GM23248 (cell line): ENCODE results near the gene BCL6B. TPM values are rescaled to one million over a fixed set of nuclear protein-coding genes. Genes with fewer than 3 reads are reported as not detected.
A peak's percentile ranks its signal among the peaks of the same experiment; 100 is the strongest.

Experiments
- DNase-seq: peaks from one replicate; pipeline ENCODE4 v3.0.0-alpha.2; 2015
- H2AFZ ChIP-seq: fragments of 200-600 bp; sonication (generic); 2 replicates; pipeline ENCODE4 v1.6.1; 2016; ENCODE audit warnings: antibody characterized with exemption
- H3F3A ChIP-seq: fragments of 200-600 bp; sonication (generic); 2 replicates; pipeline ENCODE4 v1.6.1; 2016; ENCODE audit warnings: mild to moderate bottlenecking, antibody characterized with exemption, mixed run types; ENCODE audit not compliant: insufficient read depth
- H3K27ac ChIP-seq: fragments of 200-600 bp; sonication (generic); 2 replicates; pipeline ENCODE4 v1.5.1; 2016; ENCODE audit warnings: mild to moderate bottlenecking
- H3K27me3 ChIP-seq: fragments of 200-600 bp; sonication (generic); replicated peaks from 2 replicates; pipeline ENCODE4 v1.6.1; 2016; ENCODE audit warnings: mild to moderate bottlenecking; ENCODE audit not compliant: insufficient read depth
- H3K36me3 ChIP-seq: fragments of 200-600 bp; sonication (generic); 2 replicates; pipeline ENCODE4 v1.6.1; 2016; ENCODE audit warnings: low read depth, mild to moderate bottlenecking
- H3K4me1 ChIP-seq: fragments of 200-600 bp; sonication (generic); 2 replicates; pipeline ENCODE4 v1.6.1; 2016; ENCODE audit warnings: mild to moderate bottlenecking; ENCODE audit not compliant: insufficient read depth
- H3K4me2 ChIP-seq: fragments of 200-600 bp; sonication (generic); one replicate; pipeline ENCODE4 v1.6.1; 2016; ENCODE audit warnings: mild to moderate bottlenecking; ENCODE audit not compliant: unreplicated experiment
- H3K4me3 ChIP-seq: fragments of 200-600 bp; sonication (generic); 2 replicates; pipeline ENCODE4 v1.5.1; 2016; ENCODE audit warnings: mild to moderate bottlenecking
- H3K79me2 ChIP-seq: fragments of 200-600 bp; sonication (generic); 2 replicates; pipeline ENCODE4 v1.6.1; 2016; ENCODE audit warnings: mild to moderate bottlenecking; ENCODE audit not compliant: insufficient read depth
- H3K9ac ChIP-seq: fragments of 200-600 bp; sonication (generic); 2 replicates; pipeline ENCODE4 v1.6.1; 2016; ENCODE audit warnings: mild to moderate bottlenecking
- H3K9me2 ChIP-seq: fragments of 200-600 bp; sonication (generic); 2 replicates; pipeline ENCODE4 v1.6.1; 2016; ENCODE audit warnings: mixed run types, mild to moderate bottlenecking, moderate library complexity; ENCODE audit not compliant: insufficient read depth
- H3K9me3 ChIP-seq: fragments of 200-600 bp; sonication (generic); one replicate; pipeline ENCODE4 v1.6.1; 2017; ENCODE audit warnings: low read depth
- H4K20me1 ChIP-seq: fragments of 200-600 bp; sonication (generic); 2 replicates; pipeline ENCODE4 v1.6.0; 2016; ENCODE audit not compliant: insufficient read depth
- EZH2 ChIP-seq: fragments of 200-600 bp; sonication (generic); IDR thresholded peaks from 2 replicates; pipeline ENCODE4 v1.6.1; 2018; ENCODE audit warnings: antibody characterized with exemption, mild to moderate bottlenecking; ENCODE audit not compliant: insufficient read depth, poor library complexity, severe bottlenecking
- EZH2phosphoT487 ChIP-seq: fragments of 200-600 bp; sonication (generic); IDR thresholded peaks from 2 replicates; pipeline ENCODE4 v1.6.1; 2018; ENCODE audit warnings: antibody characterized with exemption, moderate library complexity, mild to moderate bottlenecking, low read depth; ENCODE audit not compliant: insufficient read depth
- WGBS, 2 experiments: methylation state at CpG; one replicate each; pipeline ENCODE4 v1.1.6; 2015 to 2017; ENCODE audit warnings: low lambda C conversion rate in 2 of 2, low coverage in 1 of 2; ENCODE audit errors: missing lambda C conversion rate in 2 of 2; 5-methylcytosine and 5-hydroxymethylcytosine counted together
- in situ Hi-C: fragments of 300-500 bp; cut with MboI; formaldehyde crosslinking; loops from 2 replicates; pipeline ENCODE4 v1.15.0; 2020
- polyA plus RNA-seq: library from polyadenylated mRNA; unstranded; fragments of >200 nt; fragmentation: Nextera tagmentation; extraction: Ambion mirVana; gene quantifications from 2 replicates; pipeline ENCODE4 v1.2.1, GENCODE V29; 2016
- total RNA-seq: library from RNA; depleted of rRNA; stranded (reverse); fragments of >200 nt; shearing (Covaris generic); gene quantifications from 2 replicates; pipeline ENCODE4 v1.2.3, GENCODE V29; 2014

The BCL6B gene
- total and polyA plus RNA-seq, 2 experiments from 2014 or later, result not detected

DNA sequence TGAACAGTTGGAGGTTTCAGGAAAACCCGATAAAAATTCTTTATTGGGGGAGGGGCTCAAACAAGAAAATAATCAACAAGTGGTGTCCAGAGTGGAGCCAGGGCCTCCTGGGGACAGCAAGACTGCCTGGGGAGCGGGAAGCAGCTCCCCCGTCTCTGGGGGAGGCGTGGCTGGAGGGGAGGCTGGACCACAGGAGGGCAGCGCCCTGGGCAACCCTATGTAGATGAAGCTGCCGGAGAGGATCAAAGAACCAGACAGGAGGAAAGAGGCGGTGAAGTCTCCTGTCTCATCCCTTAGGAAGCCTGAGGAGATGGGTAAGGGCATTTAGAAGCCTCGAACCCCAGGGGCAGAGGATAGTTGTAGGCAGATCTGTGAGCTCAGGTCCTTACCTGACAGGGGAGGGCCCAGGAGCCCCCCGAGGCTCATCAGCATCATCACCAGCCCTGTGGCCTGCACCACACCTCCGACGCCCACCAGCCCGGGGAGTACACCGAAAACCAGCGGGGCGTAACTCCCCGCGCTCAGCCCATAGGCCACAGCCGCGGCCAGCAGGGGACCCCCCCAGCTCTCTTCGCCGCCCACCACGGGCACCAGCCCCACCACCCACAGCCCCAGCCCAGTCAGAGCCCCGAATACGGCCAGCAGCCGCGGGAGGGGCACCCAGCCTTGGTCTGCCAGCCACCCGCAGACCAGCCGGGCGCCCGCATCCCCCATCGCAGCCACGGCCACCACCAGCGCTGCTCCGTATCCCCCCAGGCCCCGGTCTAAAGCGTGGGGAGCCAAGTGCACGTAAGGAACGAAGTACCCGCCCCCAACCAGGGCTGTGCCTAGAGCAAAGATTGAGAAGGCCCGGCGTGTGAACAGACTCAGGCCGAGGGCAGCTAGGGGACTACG is 19.0 kb downstream of the BCL6B start:
- H3K4me2 ChIP-seq, result no peak overlapping the region
- no peak overlapping the region for H2AFZ ChIP-seq
- TF ChIP-seq EZH2 (no peak), EZH2phosphoT487 (no peak)
- H3K79me2 ChIP-seq, result no peaks in the 10 kb centered on the region
- H4K20me1 ChIP-seq, result no peaks in the 10 kb centered on the region
- H3K9me3 ChIP-seq, result no peaks in the 10 kb centered on the region
- no peak overlapping the region for H3K9ac ChIP-seq
- peaks cover 3% of the 10 kb centered on the region; the same call in 1 of the 2 replicates for H3K4me1 ChIP-seq
- peaks cover 15% of the 10 kb centered on the region for H3K27me3 ChIP-seq
- 59 to 76% methylated on average over 29 to 43 of the region's 43 CpGs for WGBS, 2 experiments
- H3K36me3 ChIP-seq, result no peaks in the 10 kb centered on the region
- H3K4me3 ChIP-seq, result no peak overlapping the region
- H3K9me2 ChIP-seq, result no peaks in the 10 kb centered on the region
- peaks cover 7% of the 10 kb centered on the region; the same call in 1 of the 2 replicates for H3F3A ChIP-seq
- no peak overlapping the region for H3K27ac ChIP-seq
- DNase-seq, result no peak
- in situ Hi-C loops, result no loop called here

DNA sequence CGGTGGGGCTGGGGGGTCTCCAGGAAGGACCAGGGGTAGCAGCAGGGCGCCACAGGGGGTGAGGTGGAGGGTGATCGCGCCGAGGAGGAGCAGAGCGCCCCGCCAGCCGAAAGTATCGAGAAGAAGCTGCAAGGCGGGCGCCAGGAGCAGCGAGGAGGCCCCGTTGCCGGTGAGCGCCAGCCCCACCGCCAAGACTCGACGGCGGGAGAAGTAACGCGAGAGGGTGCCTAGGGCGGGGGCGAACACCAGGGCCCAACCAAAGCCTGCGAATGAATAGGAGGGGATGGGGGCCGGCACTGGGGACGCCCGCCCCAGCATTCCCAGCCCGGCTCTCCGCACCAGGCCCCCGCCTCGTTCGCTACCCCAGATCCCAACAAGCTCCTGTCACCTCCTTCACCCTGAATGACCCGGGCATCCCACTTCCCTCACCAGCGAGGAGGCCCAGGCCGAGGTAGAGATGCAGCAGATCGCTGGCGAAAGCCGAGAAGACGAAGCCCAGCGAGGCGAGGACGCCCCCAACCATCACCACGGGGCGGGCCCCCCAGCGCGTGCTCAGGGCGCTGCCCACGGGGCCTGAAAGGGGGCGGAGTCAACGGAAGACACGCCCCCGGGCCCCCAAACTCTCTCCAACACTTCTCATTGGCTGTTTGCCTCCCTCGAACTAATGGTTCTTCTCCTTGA is 19.8 kb downstream of the BCL6B start:
- Histone ChIP-seq H3K4me1 (peaks cover 3% of the 10 kb centered on the region), H3K27me3 (peaks cover 15% of the 10 kb centered on the region), H3K36me3 (no peaks in the 10 kb centered on the region), H3F3A (peaks cover 7% of the 10 kb centered on the region; the same call in 1 of the 2 replicates), H3K4me2 (peak overlapping the region; percentile 72), H4K20me1 (no peaks in the 10 kb centered on the region), H3K9ac (no peak overlapping the region; the same call in 1 of the 2 replicates), H3K4me3 (peak overlapping the region; percentile 63; the same call in 1 of the 2 replicates), H2AFZ (0 out of 2 replicates have a peak overlapping the region, but pooled peaks have one; percentile 85), H3K9me2 (no peaks in the 10 kb centered on the region), H3K27ac (no peak overlapping the region), H3K79me2 (no peaks in the 10 kb centered on the region), H3K9me3 (no peaks in the 10 kb centered on the region)
- no peak for DNase-seq
- TF ChIP-seq EZH2phosphoT487 (no peak), EZH2 (no peak)
- in situ Hi-C loops, result no loop called here
- 39% methylated on average over 37 to 53 of the region's 53 CpGs for WGBS, 2 experiments

DNA sequence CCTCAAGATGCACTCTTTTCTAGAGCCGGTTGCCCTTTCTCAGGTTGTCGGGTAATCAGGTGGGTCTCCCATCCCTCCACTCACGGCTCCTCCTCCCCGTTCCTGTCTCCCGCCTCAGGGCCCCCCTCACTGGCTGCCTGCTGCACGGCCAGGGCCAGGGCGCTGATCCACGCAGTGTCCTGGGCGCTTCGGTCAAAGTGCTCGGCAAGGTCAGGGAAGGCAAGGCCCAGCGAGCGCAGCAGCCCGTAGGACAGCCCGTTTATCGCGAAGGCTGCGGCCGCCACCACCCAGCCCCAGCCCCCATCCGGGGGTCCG is 20.3 kb downstream of the BCL6B start:
- no peak overlapping the region for H3K27ac ChIP-seq
- peak overlapping the region; percentile 67 for H3K9ac ChIP-seq
- H3K9me3 ChIP-seq, result no peaks in the 10 kb centered on the region
- in situ Hi-C loops, result no loop called here
- H3K9me2 ChIP-seq, result no peaks in the 10 kb centered on the region
- no peaks in the 10 kb centered on the region for H3K36me3 ChIP-seq
- H3F3A ChIP-seq, result peaks cover 7% of the 10 kb centered on the region; the same call in 1 of the 2 replicates
- H2AFZ ChIP-seq, result peak overlapping the region; percentile 85
- no peaks in the 10 kb centered on the region for H4K20me1 ChIP-seq
- WGBS, 2 experiments, result 3 to 14% methylated on average over 11 to 21 of the region's 21 CpGs
- H3K27me3 ChIP-seq, result peaks cover 15% of the 10 kb centered on the region
- no peaks in the 10 kb centered on the region for H3K79me2 ChIP-seq
- H3K4me1 ChIP-seq, result peaks cover 3% of the 10 kb centered on the region
- TF ChIP-seq EZH2 (peak; percentile 35), EZH2phosphoT487 (no peak)
- peak overlapping the region; percentile 72 for H3K4me2 ChIP-seq
- no peak for DNase-seq
- H3K4me3 ChIP-seq, result peak overlapping the region; percentile 63

DNA sequence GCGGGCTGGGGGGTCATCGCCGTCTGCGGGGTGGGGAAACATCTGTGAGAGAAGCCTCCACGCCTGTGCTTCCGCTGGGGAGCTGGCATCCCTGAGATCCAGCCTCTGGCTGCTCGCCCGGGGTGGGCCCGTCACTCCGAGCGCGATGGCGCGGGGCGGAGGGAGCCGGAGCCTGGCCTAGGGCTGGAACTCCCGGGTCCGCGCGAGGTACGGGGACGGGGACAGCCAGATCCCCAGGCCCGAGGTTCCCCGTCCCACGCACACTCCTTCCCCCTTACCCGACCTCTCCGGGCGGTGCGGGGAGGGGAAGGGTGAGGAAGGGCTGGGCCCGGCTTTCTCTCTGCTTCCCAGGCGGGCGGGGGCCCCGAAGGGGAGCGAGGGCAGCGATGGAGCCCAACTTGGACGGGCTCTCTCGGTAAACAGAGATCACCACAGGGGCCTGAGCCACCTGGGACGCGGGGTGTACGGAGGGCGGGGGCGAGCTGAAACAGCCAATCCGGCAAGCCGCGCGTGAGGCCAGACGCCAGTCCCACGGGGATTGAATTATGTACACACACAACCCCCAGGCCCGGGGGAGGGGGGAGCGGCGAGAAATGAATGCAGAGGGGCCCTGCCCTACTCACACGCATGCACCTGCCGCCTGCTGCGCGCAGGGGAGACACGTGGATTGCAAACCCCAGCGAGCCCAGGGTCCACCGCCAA is 20.8 kb downstream of the BCL6B start, which contains the start of gene SLC16A11:
Gene SLC16A11, minus strand, starts transcription at position 596 of the 702 bp plus-strand sequence. Its CDS starts 579 bp downstream, at position 17.
- TF ChIP-seq EZH2 (peak; percentile 68), EZH2phosphoT487 (no peak)
- 7 to 14% methylated on average over 22 to 55 of the region's 58 CpGs for WGBS, 2 experiments
- no peaks in the 10 kb centered on the region for H3K9me3 ChIP-seq
- H3K79me2 ChIP-seq, result no peaks in the 10 kb centered on the region
- peak; percentile 62 for DNase-seq
- peaks cover 15% of the 10 kb centered on the region for H3K27me3 ChIP-seq
- H3F3A ChIP-seq, result peaks cover 7% of the 10 kb centered on the region; the same call in 1 of the 2 replicates
- H3K9ac ChIP-seq, result peak within 1 kb of the TSS; percentile 67
- peaks cover 3% of the 10 kb centered on the region for H3K4me1 ChIP-seq
- in situ Hi-C loops, result no loop called here
- no peaks in the 10 kb centered on the region for H3K36me3 ChIP-seq
- no peaks in the 10 kb centered on the region for H3K9me2 ChIP-seq
- H3K4me3 ChIP-seq, result peak within 1 kb of the TSS; percentile 63
- no peak within 1 kb of the TSS for H3K27ac ChIP-seq
- peak within 1 kb of the TSS; percentile 85 for H2AFZ ChIP-seq
- peak within 1 kb of the TSS; percentile 72 for H3K4me2 ChIP-seq
- no peaks in the 10 kb centered on the region for H4K20me1 ChIP-seq
